Activated CD4-positive, alpha-beta T cell treated with anti-CD3 and anti-CD28 coated beads, Interleukin-2, amount 50 U/mL, for 4 hours (primary cell): ENCODE measurements around the gene EPS8L2.
"Not testable (repeated sequence)": the region's sequence is repeated elsewhere in the genome, so short reads cannot be mapped to it uniquely, and the experiment has no call there.

Source experiments
- DNase-seq, 2 experiments: peaks; one replicate each; pipeline ENCODE4 v3.0.0-alpha.2; 2020

Gene EPS8L2

GRCh38 chr11:705646-706438 is at the start of gene EPS8L2:
TSS of gene EPS8L2 (plus strand) at chr11:706231. CDS start at chr11:709408, 3,177 bp downstream.
- DNase-seq = no peak

GRCh38 chr11:656426-656825 is 49.6 kb upstream of the EPS8L2 start:
- no peak for DNase-seq

- no peak for DNase-seq
These were observed 49.2 kb upstream of the EPS8L2 start for GRCh38 chr11:656866-657265.

GRCh38 chr11:657691-658126 is 48.3 kb upstream of the EPS8L2 start:
- no peak for DNase-seq

GRCh38 chr11:659532-660085 is 46.4 kb upstream of the EPS8L2 start:
- no peak for DNase-seq

GRCh38 chr11:660281-660680 is 45.8 kb upstream of the EPS8L2 start:
- DNase-seq = no peak

- no peak for DNase-seq
These were observed 45.2 kb upstream of the EPS8L2 start for GRCh38 chr11:660681-661444.

- DNase-seq = peak; percentile 16 to 24
These were observed 43.2 kb upstream of the EPS8L2 start for GRCh38 chr11:662689-663274.

- DNase-seq = no peak
These were observed 40.8 kb upstream of the EPS8L2 start for GRCh38 chr11:665062-665703.

- no peak for DNase-seq
These were observed 40.2 kb upstream of the EPS8L2 start for GRCh38 chr11:665704-666281.

- no peak for DNase-seq
These were observed 32.2 kb upstream of the EPS8L2 start for GRCh38 chr11:673866-674265.

GRCh38 chr11:674406-674805 is 31.6 kb upstream of the EPS8L2 start:
- no peak for DNase-seq

GRCh38 chr11:678297-678696 is 27.7 kb upstream of the EPS8L2 start:
- no peak for DNase-seq

- no peak for DNase-seq
These were observed 26.5 kb upstream of the EPS8L2 start for GRCh38 chr11:679271-680207.

GRCh38 chr11:680476-680875 is 25.6 kb upstream of the EPS8L2 start:
- no peak for DNase-seq

- DNase-seq = no peak
These were observed 25.1 kb upstream of the EPS8L2 start for GRCh38 chr11:680970-681369.

- no peak for DNase-seq
These were observed 19.4 kb upstream of the EPS8L2 start for GRCh38 chr11:686451-687243.

GRCh38 chr11:687751-688150 is 18.3 kb upstream of the EPS8L2 start:
- no peak for DNase-seq

GRCh38 chr11:688681-689080 is 17.4 kb upstream of the EPS8L2 start:
- no peak for DNase-seq

GRCh38 chr11:689625-690024 is 16.4 kb upstream of the EPS8L2 start:
- DNase-seq = no peak

GRCh38 chr11:690244-690643 is 15.8 kb upstream of the EPS8L2 start:
- not testable (repeated sequence) for DNase-seq
